GM18873 (cell line): ENCODE data around the gene ADAMTS15.
"Not testable (repeated sequence)": the region's sequence is repeated elsewhere in the genome, so short reads cannot be mapped to it uniquely, and the experiment has no call there.

Experiments used
- ATAC-seq: cut with Tn5 transposase; IDR thresholded peaks from one replicate; pipeline ENCODE4 v1.9.1; 2021; ENCODE audit warnings: mild to moderate bottlenecking, moderate library complexity, moderate number of reproducible peaks; ENCODE audit not compliant: unreplicated experiment, low FRiP score

Gene ADAMTS15

GRCh38 chr11:130433357-130433756 lies 15.1 kb upstream of the ADAMTS15 start:
- no peak for ATAC-seq

- peak; percentile 79 for ATAC-seq
Measured at GRCh38 chr11:130434521-130435223, 13.8 kb upstream of the ADAMTS15 start.

GRCh38 chr11:130435671-130436070 lies 12.8 kb upstream of the ADAMTS15 start:
- no peak for ATAC-seq

- no peak for ATAC-seq
Measured at GRCh38 chr11:130436171-130436570, 12.3 kb upstream of the ADAMTS15 start.

GRCh38 chr11:130437848-130438247 lies 10.6 kb upstream of the ADAMTS15 start:
- ATAC-seq, result no peak

- ATAC-seq, result not testable (repeated sequence)
Measured at GRCh38 chr11:130438401-130439159, 9.9 kb upstream of the ADAMTS15 start.

- no peak for ATAC-seq
Measured at GRCh38 chr11:130439160-130439519, 9.3 kb upstream of the ADAMTS15 start.

- ATAC-seq, result no peak
Measured at GRCh38 chr11:130439876-130440275, 8.6 kb upstream of the ADAMTS15 start.

- ATAC-seq, result no peak
Measured at GRCh38 chr11:130441719-130442118, 6.7 kb upstream of the ADAMTS15 start.

- no peak for ATAC-seq
Measured at GRCh38 chr11:130442737-130443136, 5.7 kb upstream of the ADAMTS15 start.

GRCh38 chr11:130445788-130446187 lies 2.7 kb upstream of the ADAMTS15 start:
- no peak for ATAC-seq

GRCh38 chr11:130448039-130448415 lies 418 bp upstream of the ADAMTS15 start:
- ATAC-seq, result no peak

GRCh38 chr11:130449310-130449990 lies 1.0 kb downstream of the ADAMTS15 start:
- no peak for ATAC-seq

GRCh38 chr11:130449996-130450769 lies 1.7 kb downstream of the ADAMTS15 start:
- ATAC-seq, result no peak

GRCh38 chr11:130451231-130452019 lies 3.0 kb downstream of the ADAMTS15 start:
- ATAC-seq, result no peak

- ATAC-seq, result no peak
Measured at GRCh38 chr11:130452176-130452575, 3.7 kb downstream of the ADAMTS15 start.

- ATAC-seq, result no peak
Measured at GRCh38 chr11:130452940-130453339, 4.5 kb downstream of the ADAMTS15 start.

- ATAC-seq, result no peak
Measured at GRCh38 chr11:130454491-130455252, 6.2 kb downstream of the ADAMTS15 start.

- ATAC-seq, result no peak
Measured at GRCh38 chr11:130455483-130456127, 7.2 kb downstream of the ADAMTS15 start.
